ENCODE results near the gene CRAT. TPM values are rescaled to one million over a fixed set of nuclear protein-coding genes. Genes with fewer than 3 reads are reported as not detected.
"Not testable (repeated sequence)": the region's sequence is repeated elsewhere in the genome, so short reads cannot be mapped to it uniquely, and the experiment has no call there.

CRAT gene
- total RNA-seq, 1 donor = 46.9 TPM

DNA sequence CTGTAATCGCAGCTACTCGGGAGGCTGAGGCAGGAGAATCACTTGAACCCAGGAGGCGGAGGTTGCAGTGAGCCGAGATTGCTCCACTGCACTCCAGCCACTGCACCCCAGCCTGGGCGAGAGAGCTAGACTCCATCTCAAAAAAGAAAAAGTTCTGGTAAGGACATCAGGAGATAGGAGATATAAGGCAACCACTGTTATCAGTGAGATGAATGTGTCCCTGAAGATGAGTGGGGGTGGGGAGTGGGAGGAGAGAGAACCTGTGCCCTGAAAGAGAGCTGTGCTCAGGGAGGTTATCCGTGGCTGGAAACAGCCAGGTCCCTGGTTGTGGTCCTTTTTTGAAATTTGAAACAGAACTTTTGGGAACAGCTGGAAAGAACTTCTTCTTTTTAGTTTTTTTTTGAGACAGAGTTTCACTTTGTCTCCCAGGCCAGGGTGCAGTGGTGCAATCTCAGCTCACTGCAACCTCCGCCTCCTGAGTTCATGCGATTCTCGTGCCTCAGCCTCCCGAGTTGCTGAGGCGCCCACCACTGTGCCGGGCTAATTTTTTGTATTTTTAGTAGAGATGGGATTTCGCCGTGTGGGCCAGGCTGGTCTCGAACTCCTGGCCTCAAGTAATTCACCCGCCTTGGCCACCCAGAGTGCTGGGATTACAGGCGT is 3.2 kb upstream of the CRAT start:
- no peak for DNase-seq (ENCODE audit: low read depth in 2 of 3, low spot score in 2 of 3)

- not testable (repeated sequence) for DNase-seq (ENCODE audit: low read depth in 2 of 3, low spot score in 2 of 3)
Observed at GRCh38 chr9:129112526-129112925, 1.9 kb upstream of the CRAT start.

DNA sequence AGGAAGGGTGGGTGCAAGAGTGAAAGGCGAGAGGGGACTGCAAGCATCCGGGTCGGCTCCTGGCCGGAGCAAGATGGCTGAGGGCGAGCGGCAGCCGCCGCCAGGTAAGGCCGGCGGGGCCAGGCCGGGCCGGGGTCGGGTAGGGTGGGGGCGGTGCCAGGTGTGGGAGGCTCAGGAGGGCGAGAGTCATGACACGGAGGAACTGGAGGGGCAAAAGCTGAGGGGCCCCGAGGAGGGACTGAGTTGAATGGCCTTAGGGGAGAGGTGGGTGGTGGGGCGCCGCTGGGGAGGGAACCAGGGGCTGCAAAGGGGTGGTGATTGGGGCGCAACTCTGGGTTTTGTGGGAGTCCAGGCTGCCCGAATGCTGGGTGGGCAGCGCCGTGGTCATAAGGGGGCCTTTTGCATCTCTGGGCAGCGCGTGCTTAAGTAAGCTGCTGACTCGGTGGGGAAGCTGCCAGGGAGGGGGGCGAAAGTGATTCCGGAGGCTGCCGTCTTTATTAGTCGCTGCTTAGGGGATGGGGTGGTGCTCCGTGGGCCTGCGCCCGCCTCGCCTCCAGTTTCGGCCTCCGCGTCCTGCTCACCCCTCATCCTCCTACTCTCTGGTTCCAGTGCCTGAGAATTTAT is 1.0 kb upstream of the CRAT start:
- peak in 2 of 3 donors; percentile 46 to 47 for DNase-seq (ENCODE audit: low read depth in 2 of 3, low spot score in 2 of 3)

DNA sequence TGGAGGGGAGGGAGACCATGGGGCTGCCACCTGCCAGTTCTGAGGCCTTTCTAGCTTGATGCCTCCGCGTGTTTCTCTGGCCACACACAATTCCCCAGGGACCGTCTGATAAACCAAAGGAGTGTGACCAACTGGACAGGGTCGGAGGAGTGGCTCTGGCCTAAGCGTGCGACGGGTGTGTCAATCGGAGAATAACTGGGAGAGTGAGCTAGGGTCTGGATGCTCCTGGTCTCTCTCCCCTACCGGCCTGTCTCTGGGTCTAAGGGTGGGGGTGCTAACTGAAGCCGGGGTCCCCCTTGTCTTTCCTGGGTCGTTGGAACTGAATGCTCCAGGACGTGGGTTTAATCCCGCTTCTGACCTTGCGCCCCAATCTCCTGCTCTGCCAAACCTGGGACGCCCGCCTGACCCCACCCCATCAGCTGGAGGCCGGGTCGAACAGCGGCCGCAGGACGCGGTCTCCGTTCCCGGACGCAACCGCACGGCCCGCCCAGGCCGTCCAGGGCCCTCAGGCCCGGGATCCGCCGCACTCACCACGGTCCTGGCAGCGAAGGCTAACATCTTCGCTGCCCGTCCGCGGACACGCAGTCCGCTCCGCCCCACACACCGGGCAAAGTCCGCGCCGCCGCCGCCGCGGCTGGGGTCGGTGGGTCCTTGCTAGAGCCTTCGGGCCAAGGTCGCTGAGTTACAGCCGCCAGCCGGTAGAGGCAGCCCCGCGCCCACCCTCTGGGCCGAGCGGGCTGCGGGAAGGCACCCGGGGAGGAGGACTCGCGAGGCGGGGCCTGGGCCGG is 447 bp downstream of the CRAT start:
- peak in 1 of 3 donors; percentile 3 for DNase-seq (ENCODE audit: low read depth in 2 of 3, low spot score in 2 of 3)

DNA sequence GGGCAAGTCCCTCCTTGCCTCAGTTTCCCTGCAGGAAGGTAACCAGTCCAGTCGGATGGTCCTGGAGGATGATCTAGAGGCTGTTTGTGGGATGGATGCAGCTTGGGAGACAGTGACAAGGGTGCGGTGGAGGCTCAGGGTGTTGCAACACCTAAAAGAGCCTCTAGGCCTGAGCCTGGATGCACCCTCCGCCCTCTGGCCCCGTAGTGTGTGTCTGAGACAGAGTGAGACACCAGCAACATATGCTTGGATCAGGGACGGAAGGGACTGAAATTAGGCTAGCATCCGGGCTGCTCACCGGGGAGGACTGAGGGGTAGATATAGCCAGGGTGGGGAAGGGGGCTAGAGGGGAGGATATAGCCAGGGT is 1.1 kb downstream of the CRAT start:
- peak in 2 of 3 donors; percentile 22 to 42 for DNase-seq (ENCODE audit: low read depth in 2 of 3, low spot score in 2 of 3)

DNA sequence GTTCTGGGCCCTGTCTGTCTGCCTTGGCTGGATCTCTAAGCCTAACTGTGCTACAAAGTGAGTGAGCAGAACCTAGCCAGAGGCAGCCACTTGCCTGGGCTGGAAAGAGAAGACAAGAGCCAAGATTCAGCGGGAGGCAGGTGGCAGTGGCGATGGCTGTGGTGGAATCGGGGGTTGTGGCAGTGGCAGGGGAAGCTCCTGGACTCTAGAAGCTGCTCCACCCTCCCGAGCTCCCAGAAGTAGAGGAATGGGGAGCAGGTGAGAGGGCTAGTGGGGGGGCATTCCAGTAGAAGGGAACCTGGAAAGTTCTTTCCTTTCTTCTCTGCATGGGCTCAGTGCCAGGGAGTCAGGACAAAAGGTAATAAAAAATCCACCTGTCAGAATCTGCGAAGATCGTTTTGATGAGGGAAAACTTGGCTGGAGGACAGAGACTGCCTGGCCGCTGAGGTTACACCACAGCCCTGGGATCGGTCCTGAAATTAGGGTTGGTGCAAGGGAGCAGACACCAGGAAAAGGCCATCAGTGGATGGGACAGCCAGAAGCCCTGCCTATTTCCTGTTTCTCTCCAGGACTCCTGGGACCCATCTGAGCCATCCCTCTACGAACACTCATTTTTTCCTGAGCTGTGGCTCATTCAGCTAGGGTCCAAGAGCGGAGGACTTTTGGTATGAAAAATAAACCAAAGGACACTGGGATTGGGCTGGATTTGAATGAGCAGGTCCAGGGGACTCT is 1.6 kb downstream of the CRAT start:
- no peak for DNase-seq (ENCODE audit: low read depth in 2 of 3, low spot score in 2 of 3)

- no peak for DNase-seq (ENCODE audit: low read depth in 2 of 3, low spot score in 2 of 3)
Observed at GRCh38 chr9:129108083-129108804, 2.3 kb downstream of the CRAT start.

DNA sequence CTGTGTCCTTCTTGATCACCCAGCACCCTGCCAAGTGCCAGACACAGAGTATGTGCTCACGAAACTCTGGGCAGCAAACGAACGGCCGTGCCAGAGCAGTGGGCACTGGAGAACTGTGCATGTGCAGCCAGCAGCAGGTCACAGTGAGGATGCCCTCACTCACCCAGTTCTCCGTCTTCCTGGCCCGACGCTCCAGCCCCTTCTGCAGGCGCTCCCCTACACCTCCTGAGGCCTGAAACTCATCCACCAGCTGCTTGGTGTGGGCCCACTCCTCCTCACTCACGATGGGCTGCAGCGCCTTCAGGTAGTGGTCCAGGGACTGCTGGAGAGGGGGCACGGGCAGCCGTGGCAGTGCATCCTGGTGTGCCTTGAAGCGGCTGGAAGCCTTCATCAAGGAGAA is 2.9 kb downstream of the CRAT start:
- no peak for DNase-seq (ENCODE audit: low read depth in 2 of 3, low spot score in 2 of 3)

DNA sequence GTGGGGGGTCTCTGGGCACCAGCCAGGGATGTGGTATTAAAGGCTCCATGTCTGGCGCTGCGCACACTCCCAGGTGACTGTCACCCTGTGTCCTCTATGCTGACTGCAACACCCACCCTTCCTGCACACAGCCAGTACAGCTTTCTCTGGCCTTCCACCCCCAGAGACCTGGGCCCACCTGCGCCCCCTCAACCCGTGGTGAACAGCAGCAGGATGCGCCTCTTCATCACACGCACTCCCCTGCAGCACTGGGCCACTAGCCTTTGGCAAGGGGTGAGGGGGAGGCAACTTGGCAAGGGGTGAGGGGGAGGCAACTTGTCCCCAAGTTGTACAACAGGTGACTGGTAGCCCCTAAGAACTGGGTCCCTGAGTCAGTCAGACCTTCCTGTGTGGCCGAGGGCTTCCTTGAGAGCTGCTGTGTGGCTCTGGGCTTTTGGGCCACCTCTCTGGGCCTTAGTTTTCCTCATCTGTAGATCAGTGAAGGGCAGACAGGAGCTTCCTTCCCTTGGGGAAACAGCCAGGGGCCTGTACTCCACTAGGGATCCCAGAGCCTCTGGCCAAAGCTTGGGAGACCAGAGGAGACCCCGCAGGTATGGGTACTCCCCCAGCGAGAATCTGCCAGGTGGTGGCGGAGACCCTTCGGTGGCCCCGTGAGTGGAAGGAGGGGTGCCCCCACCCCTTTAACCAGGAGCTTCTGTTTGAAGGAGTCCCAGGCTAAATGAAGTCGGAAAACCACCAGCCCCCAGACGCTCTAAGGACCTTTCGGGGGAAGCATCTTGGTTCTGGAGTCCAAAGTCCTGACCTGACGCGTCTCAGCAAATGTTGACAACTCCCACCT is 4.5 kb downstream of the CRAT start:
- DNase-seq (ENCODE audit: low read depth in 2 of 3, low spot score in 2 of 3) = no peak

DNA sequence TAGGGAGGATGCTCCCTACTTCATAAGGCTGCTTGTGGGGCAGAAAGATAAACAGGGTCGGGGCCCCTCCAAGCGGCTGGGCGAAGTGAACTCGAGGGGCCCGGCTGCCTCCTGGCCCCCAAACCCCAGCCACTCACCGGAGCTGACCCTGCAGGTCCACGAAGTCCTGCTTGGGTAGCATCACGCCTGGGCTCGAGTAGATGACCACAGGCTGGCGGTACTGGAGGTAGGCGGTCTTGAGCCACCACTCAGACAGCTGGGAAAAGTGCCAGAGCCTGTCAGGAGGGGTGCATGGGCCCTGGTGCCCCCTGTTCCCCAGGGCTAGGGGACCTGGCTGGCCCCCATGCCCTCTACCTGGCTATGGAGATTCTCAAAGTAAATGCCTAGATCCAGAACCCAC is 6.5 kb downstream of the CRAT start:
- DNase-seq (ENCODE audit: low read depth in 2 of 3, low spot score in 2 of 3) = no peak

DNA sequence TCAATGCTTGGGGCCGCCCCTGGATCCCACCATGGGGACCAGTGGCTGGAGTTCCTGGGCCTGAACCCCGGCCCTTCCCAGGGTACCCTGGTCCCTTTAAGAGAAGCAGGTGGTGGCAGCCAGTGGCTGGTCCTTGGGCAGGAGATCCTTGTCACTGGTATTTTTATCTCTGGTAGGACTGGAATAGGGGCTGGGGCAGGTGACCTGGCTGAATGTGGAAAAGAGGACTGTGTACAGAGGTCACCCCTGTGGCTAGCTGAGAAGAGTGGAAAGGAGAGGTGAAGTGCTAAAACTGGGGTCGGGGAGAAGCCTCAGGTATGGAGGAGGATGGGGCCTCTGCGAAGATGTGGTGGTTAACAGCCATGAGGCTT is 7.0 kb downstream of the CRAT start:
- no peak for DNase-seq (ENCODE audit: low read depth in 2 of 3, low spot score in 2 of 3)

DNA sequence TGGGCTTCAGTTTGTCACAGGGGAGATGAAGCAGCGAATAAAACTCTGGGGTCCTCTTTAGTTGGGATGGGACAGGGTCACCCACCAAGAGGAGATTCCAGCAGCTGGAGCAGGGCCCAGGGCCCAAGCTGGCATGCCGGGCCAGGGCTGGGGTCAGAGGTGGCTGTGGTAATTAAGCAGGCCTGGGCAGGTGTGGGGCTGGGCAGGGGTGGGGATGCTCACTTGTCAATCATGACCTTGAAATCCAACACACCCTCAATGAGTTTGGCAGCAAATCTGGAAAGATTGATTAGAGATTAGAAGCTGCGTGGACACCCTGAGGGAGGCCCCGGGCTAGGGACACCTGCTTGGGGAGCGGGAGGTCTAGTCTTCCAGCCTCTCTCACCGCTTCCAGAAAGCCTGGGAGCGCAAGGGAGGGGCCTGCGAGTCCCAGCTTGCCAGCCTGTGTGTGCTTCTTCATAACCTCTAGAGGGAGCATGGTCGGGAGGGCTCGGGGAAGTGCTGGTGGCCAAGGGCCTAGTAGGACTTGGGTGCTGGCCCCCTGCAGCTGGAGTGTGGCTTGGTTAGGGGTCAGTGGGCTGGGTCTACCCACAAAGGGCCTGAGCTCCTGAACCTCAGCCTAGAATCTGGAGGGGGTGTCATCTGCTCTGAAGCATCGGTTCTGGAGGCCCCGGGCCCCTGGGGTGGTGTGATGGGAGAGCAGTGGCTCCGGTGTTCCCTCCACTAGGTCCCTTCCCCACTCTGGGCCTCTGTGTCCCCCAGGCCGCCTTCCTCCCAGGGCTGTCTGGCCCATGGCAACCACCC is 7.6 kb downstream of the CRAT start:
- peak in 2 of 3 donors; percentile 39 to 53 for DNase-seq (ENCODE audit: low read depth in 2 of 3, low spot score in 2 of 3)

- no peak for DNase-seq (ENCODE audit: low read depth in 2 of 3, low spot score in 2 of 3)
Observed at GRCh38 chr9:129102095-129102525, 8.5 kb downstream of the CRAT start.

GRCh38 chr9:129101279-129101678 is 9.3 kb downstream of the CRAT start:
- no peak for DNase-seq (ENCODE audit: low read depth in 2 of 3, low spot score in 2 of 3)

- DNase-seq (ENCODE audit: low read depth in 2 of 3, low spot score in 2 of 3) = no peak
Observed at GRCh38 chr9:129100383-129101169, 10.0 kb downstream of the CRAT start.

GRCh38 chr9:129098328-129098727 is 12.3 kb downstream of the CRAT start:
- DNase-seq (ENCODE audit: low read depth in 2 of 3, low spot score in 2 of 3) = no peak

GRCh38 chr9:129097671-129098306 is 12.8 kb downstream of the CRAT start:
- no peak for DNase-seq (ENCODE audit: low read depth in 2 of 3, low spot score in 2 of 3)

DNA sequence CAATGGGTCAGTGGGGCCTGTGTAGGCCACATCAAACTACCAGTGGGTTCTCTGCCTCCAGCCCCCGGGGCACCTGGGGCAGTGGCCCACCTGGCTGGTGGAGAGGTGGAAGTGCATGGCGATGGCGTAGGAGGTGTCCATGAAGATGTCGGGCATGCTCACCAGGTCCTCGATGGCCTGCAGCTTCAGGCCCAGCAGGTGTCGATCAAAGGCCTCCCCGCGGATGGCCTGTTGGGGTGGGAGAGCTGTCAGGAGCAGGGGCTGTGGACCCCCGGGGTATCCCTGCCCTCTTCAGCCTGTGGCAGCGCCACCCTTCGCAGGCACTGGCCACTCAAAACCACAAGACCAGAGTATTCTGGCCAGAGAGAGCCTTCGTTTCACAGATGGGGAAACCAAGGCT is 14.7 kb downstream of the CRAT start:
- no peak for DNase-seq (ENCODE audit: low read depth in 2 of 3, low spot score in 2 of 3)

Data from hematopoietic multipotent progenitor cell (in vitro differentiated cells).